ENCODE data around the gene SMAD2. TPM values are rescaled to one million over a fixed set of nuclear protein-coding genes. Genes with fewer than 3 reads are reported as not detected.

Gene SMAD2
- total and polyA plus RNA-seq, 5 donors: 30.7 to 114 (median 94.9) TPM

- no peak for DNase-seq
- Histone ChIP-seq H3K27ac (ENCODE audit: low read length) (peak overlapping the region; percentile 88), H3K27me3 (ENCODE audit: control insufficient read depth, insufficient read depth) (no peaks in the 10 kb centered on the region), H3K4me3 (ENCODE audit: low read length) (no peak overlapping the region), H3K4me1 (ENCODE audit: control insufficient read depth, insufficient read depth, low read length) (peaks cover 7% of the 10 kb centered on the region), H3K9me3 (ENCODE audit: control insufficient read depth, low read length) (no peaks in the 10 kb centered on the region)
- ATAC-seq: peak; percentile 66 to 81
- intact Hi-C loops (cut with DNase I): no loop called here
- 47% methylated on average over 1 of the region's 1 CpG for WGBS
Measured at GRCh38 chr18:47912343-47912742, 18.1 kb downstream of the SMAD2 start.

GRCh38 chr18:47911877-47912276, 18.6 kb downstream of the SMAD2 start:
- DNase-seq: no peak
- ATAC-seq: peak; percentile 72 to 85
- intact Hi-C loops (cut with DNase I): no loop called here
- Histone ChIP-seq H3K9me3 (ENCODE audit: control insufficient read depth, low read length) (no peaks in the 10 kb centered on the region), H3K4me1 (ENCODE audit: control insufficient read depth, insufficient read depth, low read length) (peaks cover 7% of the 10 kb centered on the region), H3K27ac (ENCODE audit: low read length) (peak overlapping the region; percentile 62), H3K4me3 (ENCODE audit: low read length) (no peak overlapping the region), H3K27me3 (ENCODE audit: control insufficient read depth, insufficient read depth) (no peaks in the 10 kb centered on the region)
- 23% methylated on average over 4 of the region's 4 CpGs for WGBS

GRCh38 chr18:47909484-47909883, 21.0 kb downstream of the SMAD2 start:
- DNase-seq (no peak), ATAC-seq (peak; percentile 8 to 19)
- H3K27me3 ChIP-seq (ENCODE audit: control insufficient read depth, insufficient read depth): no peaks in the 10 kb centered on the region
- H3K4me3 ChIP-seq (ENCODE audit: low read length): no peak overlapping the region
- 63% methylated on average over 4 of the region's 4 CpGs for WGBS
- peak overlapping the region; percentile 50 for H3K27ac ChIP-seq (ENCODE audit: low read length)
- H3K4me1 ChIP-seq (ENCODE audit: control insufficient read depth, insufficient read depth, low read length): peaks cover 7% of the 10 kb centered on the region
- no peaks in the 10 kb centered on the region for H3K9me3 ChIP-seq (ENCODE audit: control insufficient read depth, low read length)
- intact Hi-C loops (cut with DNase I): no loop called here

GRCh38 chr18:47908592-47908991, 21.9 kb downstream of the SMAD2 start:
- 87% methylated on average over 6 of the region's 6 CpGs for WGBS
- Histone ChIP-seq H3K27ac (ENCODE audit: low read length) (no peak overlapping the region), H3K27me3 (ENCODE audit: control insufficient read depth, insufficient read depth) (no peaks in the 10 kb centered on the region), H3K4me3 (ENCODE audit: low read length) (no peak overlapping the region), H3K9me3 (ENCODE audit: control insufficient read depth, low read length) (no peaks in the 10 kb centered on the region), H3K4me1 (ENCODE audit: control insufficient read depth, insufficient read depth, low read length) (peaks cover 7% of the 10 kb centered on the region)
- no peak for ATAC-seq
- no peak for DNase-seq
- intact Hi-C loops (cut with DNase I): no loop called here

GRCh38 chr18:47906408-47906807, 24.1 kb downstream of the SMAD2 start:
- intact Hi-C loops (cut with DNase I): no loop called here
- WGBS: 97% methylated on average over 3 of the region's 3 CpGs

GRCh38 chr18:47903809-47904208, 26.6 kb downstream of the SMAD2 start:
- no peaks in the 10 kb centered on the region for H3K9me3 ChIP-seq (ENCODE audit: control insufficient read depth, low read length)
- intact Hi-C loops (cut with DNase I): no loop called here
- ATAC-seq (no peak), DNase-seq (no peak)
- 97% methylated on average over 2 of the region's 2 CpGs for WGBS
- no peak overlapping the region for H3K27ac ChIP-seq (ENCODE audit: low read length)
- no peak overlapping the region for H3K4me3 ChIP-seq (ENCODE audit: low read length)
- H3K4me1 ChIP-seq (ENCODE audit: control insufficient read depth, insufficient read depth, low read length): peaks cover 3% of the 10 kb centered on the region
- H3K27me3 ChIP-seq (ENCODE audit: control insufficient read depth, insufficient read depth): no peaks in the 10 kb centered on the region

More at GRCh38 chr18:47906408-47906807, 24.1 kb downstream of the SMAD2 start:
- Histone ChIP-seq H3K27me3 (ENCODE audit: control insufficient read depth, insufficient read depth) (no peaks in the 10 kb centered on the region), H3K27ac (ENCODE audit: low read length) (no peak overlapping the region), H3K4me3 (ENCODE audit: low read length) (no peak overlapping the region), H3K4me1 (ENCODE audit: control insufficient read depth, insufficient read depth, low read length) (peaks cover 5% of the 10 kb centered on the region), H3K9me3 (ENCODE audit: control insufficient read depth, low read length) (no peaks in the 10 kb centered on the region)
- ATAC-seq (no peak), DNase-seq (no peak)

- peaks cover 2% of the 10 kb centered on the region for H3K4me1 ChIP-seq (ENCODE audit: control insufficient read depth, insufficient read depth, low read length)
- DNase-seq: no peak
- H3K27ac ChIP-seq (ENCODE audit: low read length): no peak overlapping the region
- WGBS: 63% methylated on average over 7 of the region's 7 CpGs
- ATAC-seq: peak; percentile 70 to 93
- intact Hi-C loops (cut with DNase I): no loop called here
- H3K4me3 ChIP-seq (ENCODE audit: low read length): no peak overlapping the region
- no peaks in the 10 kb centered on the region for H3K9me3 ChIP-seq (ENCODE audit: control insufficient read depth, low read length)
- H3K27me3 ChIP-seq (ENCODE audit: control insufficient read depth, insufficient read depth): no peaks in the 10 kb centered on the region
Measured at GRCh38 chr18:47901624-47902362, 28.7 kb downstream of the SMAD2 start.

- intact Hi-C loops (cut with DNase I): no loop called here
- WGBS: 86% methylated on average over 5 of the region's 5 CpGs
Measured at GRCh38 chr18:47899107-47899840, 31.2 kb downstream of the SMAD2 start.

GRCh38 chr18:47898696-47899095, 31.8 kb downstream of the SMAD2 start:
- WGBS: 65% methylated on average over 2 of the region's 2 CpGs
- DNase-seq: no peak
- no peaks in the 10 kb centered on the region for H3K9me3 ChIP-seq (ENCODE audit: control insufficient read depth, low read length)
- peaks cover 7% of the 10 kb centered on the region for H3K4me1 ChIP-seq (ENCODE audit: control insufficient read depth, insufficient read depth, low read length)
- no peak for ATAC-seq
- H3K27me3 ChIP-seq (ENCODE audit: control insufficient read depth, insufficient read depth): no peaks in the 10 kb centered on the region
- H3K4me3 ChIP-seq (ENCODE audit: low read length): no peak overlapping the region
- H3K27ac ChIP-seq (ENCODE audit: low read length): no peak overlapping the region
- intact Hi-C loops (cut with DNase I): no loop called here

More at GRCh38 chr18:47899107-47899840, 31.2 kb downstream of the SMAD2 start:
- Histone ChIP-seq H3K27me3 (ENCODE audit: control insufficient read depth, insufficient read depth) (no peaks in the 10 kb centered on the region), H3K27ac (ENCODE audit: low read length) (no peak overlapping the region), H3K9me3 (ENCODE audit: control insufficient read depth, low read length) (no peaks in the 10 kb centered on the region), H3K4me3 (ENCODE audit: low read length) (no peak overlapping the region), H3K4me1 (ENCODE audit: control insufficient read depth, insufficient read depth, low read length) (peaks cover 7% of the 10 kb centered on the region)
- ATAC-seq (no peak), DNase-seq (no peak)

GRCh38 chr18:47898055-47898454, 32.4 kb downstream of the SMAD2 start:
- ATAC-seq: no peak

GRCh38 chr18:47895565-47896250, 34.8 kb downstream of the SMAD2 start:
- no peak overlapping the region for H3K27ac ChIP-seq (ENCODE audit: low read length)
- H3K9me3 ChIP-seq (ENCODE audit: control insufficient read depth, low read length): no peaks in the 10 kb centered on the region
- no peak for ATAC-seq
- no peaks in the 10 kb centered on the region for H3K27me3 ChIP-seq (ENCODE audit: control insufficient read depth, insufficient read depth)
- intact Hi-C loops (cut with DNase I): no loop called here
- 96% methylated on average over 2 of the region's 2 CpGs for WGBS
- no peak overlapping the region for H3K4me3 ChIP-seq (ENCODE audit: low read length)
- DNase-seq: no peak
- peaks cover 5% of the 10 kb centered on the region for H3K4me1 ChIP-seq (ENCODE audit: control insufficient read depth, insufficient read depth, low read length)

More at GRCh38 chr18:47898055-47898454, 32.4 kb downstream of the SMAD2 start:
- intact Hi-C loops (cut with DNase I): no loop called here
- no peak for DNase-seq
- no peak overlapping the region for H3K4me3 ChIP-seq (ENCODE audit: low read length)
- H3K9me3 ChIP-seq (ENCODE audit: control insufficient read depth, low read length): no peaks in the 10 kb centered on the region
- 31% methylated on average over 3 of the region's 3 CpGs for WGBS
- H3K27ac ChIP-seq (ENCODE audit: low read length): no peak overlapping the region
- no peaks in the 10 kb centered on the region for H3K27me3 ChIP-seq (ENCODE audit: control insufficient read depth, insufficient read depth)
- H3K4me1 ChIP-seq (ENCODE audit: control insufficient read depth, insufficient read depth, low read length): peaks cover 7% of the 10 kb centered on the region
